IMR-90 (cell line): ENCODE data around the gene SRRM2. TPM values are rescaled to one million over a fixed set of nuclear protein-coding genes. Genes with fewer than 3 reads are reported as not detected.

Source experiments
- ATAC-seq: fragments of 200-7000 bp; cut with Tn5 transposase; 2 replicates; pipeline ENCODE4 v1.9.1; 2020; ENCODE audit warnings: low read depth, mild to moderate bottlenecking, moderate library complexity
- BruUV-seq: library from RNA; stranded (reverse); fragments of 400-500 nt; replicated peaks from 2 replicates; lab custom pipeline; 2021; lab: Mats Ljungman, UMichigan
- CTCF ChIA-PET: fragments of 300-600 bp; formaldehyde crosslinking; extraction: SDS; loops from one replicate; lab custom pipeline; 2021; ENCODE audit warnings: antibody characterized with exemption; lab: Yijun Ruan, JAX
- POLR2A ChIA-PET: fragments of 300-600 bp; sonication (Branson Sonifier 250); formaldehyde crosslinking; loops from one replicate; lab custom pipeline; 2022; ENCODE audit warnings: antibody characterized with exemption; ENCODE audit not compliant: unreplicated experiment; lab: Charles Lee
- DNase-seq: peaks from one replicate; pipeline ENCODE4 v3.0.0; 2013
- H2AFZ ChIP-seq: replicated peaks from 2 replicates; pipeline ENCODE3; 2013; ENCODE audit warnings: low read length, mild to moderate bottlenecking; ENCODE audit not compliant: poor library complexity
- H2AK5ac ChIP-seq: 2 replicates; pipeline ENCODE4 v1.6.1; 2013; ENCODE audit warnings: low read depth, low read length, inconsistent platforms
- H2AK9ac ChIP-seq: replicated peaks from 2 replicates; pipeline ENCODE3; 2013; ENCODE audit warnings: mild to moderate bottlenecking, low read depth, low read length, moderate library complexity; ENCODE audit not compliant: poor library complexity
- H2BK120ac ChIP-seq: 2 replicates; pipeline ENCODE4 v1.6.1; 2013; ENCODE audit warnings: low read depth, low read length, inconsistent platforms
- H2BK15ac ChIP-seq: 3 replicates; pipeline ENCODE4 v1.6.1; 2013; ENCODE audit warnings: low read depth, low read length, inconsistent platforms
- H2BK20ac ChIP-seq: 2 replicates; pipeline ENCODE4 v1.6.1; 2013; ENCODE audit warnings: low read depth, mild to moderate bottlenecking, inconsistent platforms, low read length, moderate library complexity
- H2BK5ac ChIP-seq: 2 replicates; pipeline ENCODE4 v1.6.1; 2013; ENCODE audit warnings: mild to moderate bottlenecking, low read depth, low read length, inconsistent platforms; ENCODE audit not compliant: poor library complexity, severe bottlenecking
- H3K14ac ChIP-seq: replicated peaks from 2 replicates; pipeline ENCODE4 v1.6.1; 2013; ENCODE audit warnings: low read depth, low read length, inconsistent platforms
- H3K18ac ChIP-seq: 2 replicates; pipeline ENCODE4 v1.6.1; 2013; ENCODE audit warnings: low read depth, low read length, control low read depth
- H3K23ac ChIP-seq: 2 replicates; pipeline ENCODE4 v1.6.1; 2013; ENCODE audit warnings: low read depth, low read length, inconsistent platforms
- H3K27ac ChIP-seq: 2 replicates; pipeline ENCODE4 v1.5.1; 2013; ENCODE audit warnings: mild to moderate bottlenecking, control low read depth, low read length; ENCODE audit not compliant: insufficient read depth
- H3K27me3 ChIP-seq: 2 replicates; pipeline ENCODE4 v1.6.1; 2013; ENCODE audit warnings: low read length; ENCODE audit not compliant: control insufficient read depth, insufficient read depth
- H3K36me3 ChIP-seq: 2 replicates; pipeline ENCODE4 v1.6.1; 2013; ENCODE audit warnings: low read length, mixed read lengths; ENCODE audit not compliant: control insufficient read depth, insufficient read depth
- H3K4ac ChIP-seq: 2 replicates; pipeline ENCODE4 v1.6.1; 2013; ENCODE audit warnings: low read depth, low read length, inconsistent platforms
- H3K4me1 ChIP-seq: 2 replicates; pipeline ENCODE4 v1.6.1; 2013; ENCODE audit warnings: low read length, mixed read lengths; ENCODE audit not compliant: control insufficient read depth, insufficient read depth
- H3K4me2 ChIP-seq: 2 replicates; pipeline ENCODE4 v1.6.1; 2013; ENCODE audit warnings: low read depth, mild to moderate bottlenecking, control low read depth, low read length, moderate library complexity
- H3K4me3 ChIP-seq: 2 replicates; pipeline ENCODE4 v1.5.1; 2013; ENCODE audit warnings: low read depth, mild to moderate bottlenecking, control low read depth, low read length, moderate library complexity; ENCODE audit not compliant: insufficient read depth
- H3K56ac ChIP-seq: 2 replicates; pipeline ENCODE4 v1.6.1; 2013; ENCODE audit warnings: low read length, inconsistent platforms; ENCODE audit not compliant: insufficient read depth; ENCODE audit errors: extremely low read depth
- H3K79me1 ChIP-seq, 2 experiments: 2 replicates each; pipeline ENCODE4 v1.6.1; 2013; ENCODE audit warnings: low read length in 2 of 2, inconsistent platforms in 1 of 2, low read depth in 1 of 2
- H3K9ac ChIP-seq: 2 replicates; pipeline ENCODE4 v1.6.1; 2013; ENCODE audit warnings: low read depth, low read length, control low read depth
- H3K9me1 ChIP-seq: 2 replicates; pipeline ENCODE4 v1.6.1; 2013; ENCODE audit warnings: low read length, inconsistent platforms; ENCODE audit not compliant: insufficient read depth
- H3K9me3 ChIP-seq: 2 replicates; pipeline ENCODE4 v1.6.1; 2013; ENCODE audit warnings: low read length; ENCODE audit not compliant: control insufficient read depth, insufficient read depth
- H4K20me1 ChIP-seq: 2 replicates; pipeline ENCODE4 v1.6.1; 2013; ENCODE audit warnings: low read length, inconsistent platforms; ENCODE audit not compliant: insufficient read depth
- H4K5ac ChIP-seq: 2 replicates; pipeline ENCODE4 v1.6.1; 2013; ENCODE audit warnings: mild to moderate bottlenecking, low read depth, low read length, control low read depth
- H4K8ac ChIP-seq, 2 experiments: 2 replicates each; pipeline ENCODE4 v1.6.1; 2013; ENCODE audit warnings: low read depth in 2 of 2, low read length in 2 of 2, control low read depth in 1 of 2, inconsistent platforms in 1 of 2
- H4K91ac ChIP-seq: 2 replicates; pipeline ENCODE4 v1.6.1; 2013; ENCODE audit warnings: low read depth, low read length, inconsistent platforms; ENCODE audit not compliant: insufficient read depth
- BHLHE40 ChIP-seq: fragments of 150-350 bp; IDR thresholded peaks from 2 replicates; pipeline ENCODE4 v1.6.1; 2016; ENCODE audit warnings: mild to moderate bottlenecking, low read depth, low read length
- CEBPB ChIP-seq: IDR thresholded peaks from 2 replicates; pipeline ENCODE4 v1.6.1; 2012; ENCODE audit warnings: low read depth, low read length, improper control_type of control experiment
- CHD1 ChIP-seq: IDR thresholded peaks from 2 replicates; pipeline ENCODE4 v1.6.1; 2012; ENCODE audit warnings: low read depth, low read length, improper control_type of control experiment
- CTCF ChIP-seq: conservative IDR thresholded peaks from 2 replicates; pipeline ENCODE4 v1.5.1; 2012; ENCODE audit warnings: mild to moderate bottlenecking, low read depth, low read length, improper control_type of control experiment
- ELK1 ChIP-seq: fragments of 150-350 bp; IDR thresholded peaks from 2 replicates; pipeline ENCODE4 v1.6.1; 2016; ENCODE audit warnings: low read depth, mild to moderate bottlenecking, low read length, moderate library complexity, borderline replicate concordance
- FOS ChIP-seq: fragments of 150-350 bp; IDR thresholded peaks from 2 replicates; pipeline ENCODE4 v1.6.1; 2016; ENCODE audit warnings: low read depth, low read length
- MAFK ChIP-seq: IDR thresholded peaks from 2 replicates; pipeline ENCODE4 v1.6.1; 2012; ENCODE audit warnings: low read depth, low read length, improper control_type of control experiment
- MAZ ChIP-seq: IDR thresholded peaks from 2 replicates; pipeline ENCODE4 v1.6.1; 2012; ENCODE audit warnings: low read depth, mild to moderate bottlenecking, low read length, improper control_type of control experiment, moderate library complexity, borderline replicate concordance
- MXI1 ChIP-seq: IDR thresholded peaks from 2 replicates; pipeline ENCODE4 v1.6.1; 2012; ENCODE audit warnings: low read depth, mild to moderate bottlenecking, low read length, moderate library complexity, borderline replicate concordance
- NFE2L2 ChIP-seq: fragments of 150-350 bp; IDR thresholded peaks from 2 replicates; pipeline ENCODE4 v1.6.1; 2016; ENCODE audit warnings: low read depth, mild to moderate bottlenecking, low read length
- POLR2A ChIP-seq: IDR thresholded peaks from 2 replicates; pipeline ENCODE4 v1.6.1; 2012; ENCODE audit warnings: mild to moderate bottlenecking, low read depth, low read length
- RAD21 ChIP-seq: IDR thresholded peaks from 2 replicates; pipeline ENCODE4 v1.6.1; 2012; ENCODE audit warnings: low read length, improper control_type of control experiment
- RCOR1 ChIP-seq: IDR thresholded peaks from 2 replicates; pipeline ENCODE4 v1.6.1; 2012; ENCODE audit warnings: mild to moderate bottlenecking, low read length, improper control_type of control experiment; ENCODE audit not compliant: insufficient replicate concordance
- WGBS, 2 experiments: methylation state at CpG; one replicate each; pipeline versions ENCODE4 v1.1.5 to v1.1.7; 2013; ENCODE audit warnings: missing lambda C conversion rate in 2 of 2; ENCODE audit not compliant: insufficient read length in 1 of 2; ENCODE audit errors: extremely low coverage in 2 of 2; 5-methylcytosine and 5-hydroxymethylcytosine counted together
- dilution Hi-C: fragments of 300-500 bp; cut with HindIII; formaldehyde crosslinking; loops from one replicate; pipeline ENCODE4 v1.14.3; 2018; ENCODE audit warnings: low sequenced_read_pairs; ENCODE audit not compliant: unreplicated experiment
- in situ Hi-C: fragments of 300-500 bp; cut with MboI; formaldehyde crosslinking; loops from 3 replicates; pipeline ENCODE4 v1.14.3; 2019; ENCODE audit warnings: low sequenced_read_pairs, inconsistent platforms, mixed read lengths
- intact Hi-C: fragments of 100-400 bp; cut with micrococcal nuclease; formaldehyde crosslinking; loops from 2 replicates; pipeline ENCODE4 v1.10.0; 2022
- polyA plus RNA-seq, 3 experiments: library from polyadenylated mRNA; depleted of rRNA; stranded (reverse); fragments of >200 nt; gene quantifications; 2 replicates each; pipeline ENCODE4 v1.2.3, GENCODE V29; 2012; ENCODE audit warnings: low replicate concordance in 1 of 3
- total RNA-seq: library from RNA; depleted of rRNA; stranded (reverse); fragments of >200 nt; gene quantifications from 2 replicates; pipeline ENCODE4 v1.2.3, GENCODE V29; 2012
- TF ChIP-seq, protein P1 (sequence below): fragments of 150-350 bp; IDR thresholded peaks from 2 replicates; pipeline ENCODE4 v1.6.1; 2017; ENCODE audit warnings: mild to moderate bottlenecking, antibody characterized with exemption, low read length, low read depth

Gene SRRM2
- total and polyA plus RNA-seq, 2 of the 4 experiments (the other 2 are of a cell fraction): 20.3 to 300 TPM

- no peaks in the 10 kb centered on the region for H3K9me1 ChIP-seq
- intact Hi-C loops (no loop called here), dilution Hi-C loops (no loop called here), in situ Hi-C loops (no loop called here)
- H3K56ac ChIP-seq: no peak overlapping the region; the same call in 1 of the 2 replicates
- H3K27me3 ChIP-seq: peaks cover 9% of the 10 kb centered on the region; the same call in 1 of the 2 replicates
- DNase-seq (peak; percentile 68), ATAC-seq (peak; percentile 97)
- no TSS peak for BruUV-seq
- no peak overlapping the region for H3K23ac ChIP-seq
- peak overlapping the region; percentile 78 for H3K4me2 ChIP-seq
- peak overlapping the region; percentile 44 for H3K4me3 ChIP-seq
- H2BK15ac ChIP-seq: no peak overlapping the region
- H3K4ac ChIP-seq: peak overlapping the region; percentile 75
- H4K5ac ChIP-seq: peak overlapping the region; percentile 30; the same call in 1 of the 2 replicates
- H2BK5ac ChIP-seq: no peak overlapping the region
- peak overlapping the region; percentile 63 for H3K14ac ChIP-seq
- no peaks in the 10 kb centered on the region for H4K20me1 ChIP-seq
- H3K4me1 ChIP-seq: no peaks in the 10 kb centered on the region
- H3K36me3 ChIP-seq: no peaks in the 10 kb centered on the region
- peak overlapping the region; percentile 64 for H3K9ac ChIP-seq
- H4K8ac ChIP-seq: peak overlapping the region; percentile 65 to 82; a peak in 2 of 4 replicates
- ChIA-PET POLR2A (no interaction called here), CTCF (no interaction called here)
- H2AK5ac ChIP-seq: no peak overlapping the region
- peak overlapping the region; percentile 12; the same call in 1 of the 2 replicates for H4K91ac ChIP-seq
- H2BK20ac ChIP-seq: no peak overlapping the region
- no peak overlapping the region; the same call in 1 of the 2 replicates for H3K18ac ChIP-seq
- no CpG with 5 or more reads among the region's 99 CpGs for WGBS, 2 experiments
- peak overlapping the region; percentile 77 for H3K27ac ChIP-seq
- H2AK9ac ChIP-seq: peak overlapping the region; percentile 23
- peak overlapping the region; percentile 93 for H2AFZ ChIP-seq
- no peaks in the 10 kb centered on the region for H3K9me3 ChIP-seq
- H3K79me1 ChIP-seq: no peaks in the 10 kb centered on the region
- no peak overlapping the region for H2BK120ac ChIP-seq
- TF ChIP-seq BHLHE40 (no peak), MAFK (no peak), RAD21 (peak; percentile 30; the same call in 1 of the 2 replicates), RCOR1 (no peak), CEBPB (no peak), CTCF (peak; percentile 58), NFE2L2 (no peak), FOS (no peak), ELK1 (no peak), CHD1 (no peak), MAZ (peak; percentile 53; the same call in 1 of the 2 replicates), POLR2A (peak; percentile 34; the same call in 1 of the 2 replicates), MXI1 (no peak)
- TF ChIP-seq, protein P1, sequence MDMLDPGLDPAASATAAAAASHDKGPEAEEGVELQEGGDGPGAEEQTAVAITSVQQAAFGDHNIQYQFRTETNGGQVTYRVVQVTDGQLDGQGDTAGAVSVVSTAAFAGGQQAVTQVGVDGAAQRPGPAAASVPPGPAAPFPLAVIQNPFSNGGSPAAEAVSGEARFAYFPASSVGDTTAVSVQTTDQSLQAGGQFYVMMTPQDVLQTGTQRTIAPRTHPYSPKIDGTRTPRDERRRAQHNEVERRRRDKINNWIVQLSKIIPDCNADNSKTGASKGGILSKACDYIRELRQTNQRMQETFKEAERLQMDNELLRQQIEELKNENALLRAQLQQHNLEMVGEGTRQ: no peak
Measured at GRCh38 chr16:2720719-2721633, 31.5 kb upstream of the SRRM2 start.
